GM12878 (cell line): ENCODE results near the gene DPM3. TPM values are rescaled to one million over a fixed set of nuclear protein-coding genes. Genes with fewer than 3 reads are reported as not detected.

Experiments
- ATAC-seq: fragments of 200-7000 bp; cut with Tn5 transposase; 3 replicates; pipeline ENCODE4 v1.9.1; 2020; ENCODE audit warnings: mild to moderate bottlenecking, moderate library complexity
- BruUV-seq: library from RNA; stranded (reverse); fragments of 400-500 nt; replicated peaks from 2 replicates; lab custom pipeline; 2021; lab: Mats Ljungman, UMichigan
- CTCF ChIA-PET: fragments of 300-600 bp; sonication (Branson Sonifier 250); formaldehyde crosslinking; extraction: SDS; loops from one replicate; lab custom pipeline; 2021; ENCODE audit warnings: inconsistent platforms; lab: Yijun Ruan, JAX
- POLR2A ChIA-PET: fragments of 350-600 bp; formaldehyde crosslinking; extraction: SDS; loops from one replicate; lab custom pipeline; 2021; ENCODE audit warnings: inconsistent platforms; lab: Charles Lee
- RAD21 ChIA-PET: fragments of 300-600 bp; sonication (Branson Sonifier 250); formaldehyde crosslinking; loops from one replicate; lab custom pipeline; 2023; ENCODE audit warnings: antibody characterized with exemption; ENCODE audit not compliant: unreplicated experiment; lab: Charles Lee
- SMC1A ChIA-PET: fragments of 300-600 bp; sonication (Branson Sonifier 250); formaldehyde crosslinking; loops from one replicate; lab custom pipeline; 2023; ENCODE audit not compliant: unreplicated experiment, uncharacterized antibody; lab: Charles Lee
- DNase-seq: peaks from one replicate; pipeline ENCODE4 v3.0.0-alpha.2; 2011; ENCODE audit warnings: low read depth, low spot score
- FAIRE-seq: peaks from 3 replicates; lab custom pipeline; 2011; peaks lifted over from hg19 to GRCh38; lab: Jason Lieb, UNC
- H2AFZ ChIP-seq: 2 replicates; pipeline ENCODE4 v1.6.0; 2011; ENCODE audit warnings: low read depth, low read length, control low read depth; ENCODE audit not compliant: control insufficient read depth
- H3K27ac ChIP-seq: 2 replicates; pipeline ENCODE4 v1.5.1; 2011; ENCODE audit warnings: control low read depth; ENCODE audit not compliant: control insufficient read depth, insufficient read depth
- H3K27me3 ChIP-seq, 2 experiments: replicated peaks in 1 of 2; 2 replicates each; pipeline versions ENCODE4 v1.6.0 to v1.6.1; 2011; ENCODE audit warnings: low read length in 1 of 2; ENCODE audit not compliant: control insufficient read depth in 2 of 2, insufficient read depth in 2 of 2
- H3K36me3 ChIP-seq, 2 experiments: 2 replicates each; pipeline ENCODE4 v1.5.1; 2011; ENCODE audit warnings: low read length in 1 of 2; ENCODE audit not compliant: control insufficient read depth in 2 of 2, insufficient read depth in 2 of 2
- H3K4me1 ChIP-seq: 2 replicates; pipeline ENCODE4 v1.6.1; 2011; ENCODE audit warnings: mild to moderate bottlenecking, low read length, moderate library complexity, mixed read lengths; ENCODE audit not compliant: control insufficient read depth, insufficient read depth
- H3K4me2 ChIP-seq: 2 replicates; pipeline ENCODE4 v1.6.0; 2011; ENCODE audit warnings: control low read depth; ENCODE audit not compliant: control insufficient read depth, insufficient read depth
- H3K4me3 ChIP-seq: fragments of 200-600 bp; sonication (generic); 2 replicates; pipeline ENCODE4 v1.5.1; 2016
- H3K79me2 ChIP-seq: 2 replicates; pipeline ENCODE4 v1.6.0; 2011; ENCODE audit warnings: low read length; ENCODE audit not compliant: control insufficient read depth, insufficient read depth
- H3K9ac ChIP-seq: 2 replicates; pipeline ENCODE4 v1.8.0; 2011; ENCODE audit warnings: low read length, control low read depth, mixed read lengths; ENCODE audit not compliant: control insufficient read depth, insufficient read depth
- H3K9me3 ChIP-seq: replicated peaks from 3 replicates; pipeline ENCODE4 v1.5.1; 2011; ENCODE audit warnings: mild to moderate bottlenecking, low read length; ENCODE audit not compliant: control insufficient read depth, insufficient read depth
- H4K20me1 ChIP-seq: 2 replicates; pipeline ENCODE4 v1.6.0; 2011; ENCODE audit not compliant: control insufficient read depth, insufficient read depth
- HCFC1 ChIP-seq: fragments of 150-350 bp; IDR thresholded peaks from 2 replicates; pipeline ENCODE4 v1.6.1; 2014; ENCODE audit warnings: low read length
- NR2F1 ChIP-seq: fragments of 450-650 bp; conservative IDR thresholded peaks from 2 replicates; pipeline ENCODE4 v1.6.1; 2017; ENCODE audit warnings: mild to moderate bottlenecking
- SMARCA5 ChIP-seq: fragments of 450-650 bp; IDR thresholded peaks from 2 replicates; pipeline ENCODE4 v1.6.1; 2017; ENCODE audit warnings: mild to moderate bottlenecking
- SUPT20H ChIP-seq: IDR thresholded peaks from 2 replicates; pipeline ENCODE4 v1.6.1; 2011; ENCODE audit warnings: low read depth, mild to moderate bottlenecking, low read length, moderate library complexity, borderline replicate concordance; ENCODE audit not compliant: control insufficient read depth
- TAF1 ChIP-seq: IDR thresholded peaks from 2 replicates; pipeline ENCODE4 v1.6.1; 2011; ENCODE audit warnings: mild to moderate bottlenecking, low read depth, low read length, borderline replicate concordance
- ZNF24 ChIP-seq: fragments of 450-650 bp; IDR thresholded peaks from 2 replicates; pipeline ENCODE4 v1.6.1; 2017; ENCODE audit warnings: antibody characterized with exemption, mild to moderate bottlenecking
- WGBS: methylation state at CpG from one replicate; pipeline ENCODE4 v1.1.6; 2016; ENCODE audit warnings: low lambda C conversion rate; ENCODE audit not compliant: insufficient replicate concordance, insufficient coverage; ENCODE audit errors: missing lambda C conversion rate; 5-methylcytosine and 5-hydroxymethylcytosine counted together
- in situ Hi-C: fragments of 300-500 bp; cut with MboI; formaldehyde crosslinking; loops from 9 replicates; pipeline ENCODE4 v1.14.3; 2018; ENCODE audit warnings: mixed read lengths
- intact Hi-C: fragments of 100-400 bp; cut with micrococcal nuclease; formaldehyde crosslinking; loops from one replicate; pipeline ENCODE4 v1.14.2; 2022; ENCODE audit not compliant: unreplicated experiment
- polyA plus RNA-seq, 11 experiments: library from polyadenylated mRNA; depleted of rRNA in 4 of 11; unstranded in 6 of 11; stranded (reverse) in 5 of 11; fragments of >200 nt; fragmentation: Nextera tagmentation in 4 of 11; fragmentation: Illumina TruSeq in 1 of 11; extraction: Ambion mirVana in 4 of 11; extraction: Trizol in 1 of 11; gene quantifications; 1 replicate in 1 of 11; 2 replicates in 10 of 11; pipeline versions ENCODE4 v1.2.1 to v1.2.3, GENCODE V29; 2011 to 2016; ENCODE audit warnings: inconsistent platforms in 2 of 11, missing spikeins in 2 of 11, low read depth in 1 of 11
- total RNA-seq, 4 experiments: library from RNA; depleted of rRNA in 3 of 4; stranded (reverse); fragments of >200 nt in 3 of 4; fragmentation: Illumina TruSeq in 1 of 4; extraction: Trizol in 1 of 4; gene quantifications; 2 replicates each; pipeline versions ENCODE4 v1.2.1 to v1.2.3, GENCODE V29; 2013 to 2021
- TF ChIP-seq, protein P1 (sequence below): fragments of 450-650 bp; IDR thresholded peaks from 2 replicates; pipeline ENCODE4 v1.6.1; 2017; ENCODE audit warnings: borderline replicate concordance
- TF ChIP-seq, protein P2 (sequence below): fragments of 450-650 bp; IDR thresholded peaks from 2 replicates; pipeline ENCODE4 v1.6.1; 2018; ENCODE audit warnings: mild to moderate bottlenecking, low read depth, moderate library complexity; ENCODE audit not compliant: partially characterized antibody

The DPM3 gene
- total and polyA plus RNA-seq, 10 of the 15 experiments (the other 5 are each of a cell fraction or from before 2014, with no cell fraction given) = 5.9 to 78.7 (median 25.7) TPM

DNA sequence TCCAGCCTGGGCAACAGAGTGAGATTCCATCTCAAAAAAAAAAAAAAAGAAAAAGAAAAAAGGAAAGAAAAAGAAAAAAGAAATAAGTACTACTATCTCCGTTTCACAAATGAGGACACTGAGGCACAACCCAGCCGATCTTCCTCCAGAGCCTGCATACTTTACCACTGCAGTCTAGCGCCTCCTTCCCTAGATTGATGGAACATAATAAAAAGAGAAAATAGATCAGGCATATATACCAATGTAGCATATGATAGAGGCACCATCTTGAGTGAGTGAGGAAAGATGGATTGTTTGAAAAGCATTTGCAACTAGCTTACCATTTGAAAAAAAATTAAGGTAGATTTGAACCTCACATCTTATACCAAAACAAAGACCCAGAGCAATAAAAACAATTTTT lies 5.2 kb upstream of the DPM3 start:
- 70% methylated on average over 3 of the region's 3 CpGs for WGBS
- no TSS peak for BruUV-seq

DNA sequence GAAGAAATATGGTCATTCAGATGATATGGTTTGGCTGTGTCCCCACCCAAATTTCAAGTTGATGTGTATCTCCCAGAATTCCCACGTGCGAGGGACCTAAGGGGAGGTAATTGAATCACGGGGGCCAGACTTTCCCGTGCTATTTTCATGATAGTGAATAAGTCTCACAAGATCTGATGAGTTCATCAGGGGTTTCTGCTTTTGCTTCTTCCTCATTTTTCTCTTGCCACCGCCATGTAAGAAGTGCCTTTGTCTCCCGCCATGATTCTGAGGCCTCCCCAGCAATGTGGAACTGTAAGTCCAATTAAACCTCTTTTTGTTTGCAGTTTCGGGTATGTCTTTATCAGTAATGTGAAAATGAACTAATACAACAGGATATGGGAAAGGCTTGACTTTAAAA lies 1.4 kb upstream of the DPM3 start:
- no peak for TF ChIP-seq HCFC1
- TF ChIP-seq, protein P1, sequence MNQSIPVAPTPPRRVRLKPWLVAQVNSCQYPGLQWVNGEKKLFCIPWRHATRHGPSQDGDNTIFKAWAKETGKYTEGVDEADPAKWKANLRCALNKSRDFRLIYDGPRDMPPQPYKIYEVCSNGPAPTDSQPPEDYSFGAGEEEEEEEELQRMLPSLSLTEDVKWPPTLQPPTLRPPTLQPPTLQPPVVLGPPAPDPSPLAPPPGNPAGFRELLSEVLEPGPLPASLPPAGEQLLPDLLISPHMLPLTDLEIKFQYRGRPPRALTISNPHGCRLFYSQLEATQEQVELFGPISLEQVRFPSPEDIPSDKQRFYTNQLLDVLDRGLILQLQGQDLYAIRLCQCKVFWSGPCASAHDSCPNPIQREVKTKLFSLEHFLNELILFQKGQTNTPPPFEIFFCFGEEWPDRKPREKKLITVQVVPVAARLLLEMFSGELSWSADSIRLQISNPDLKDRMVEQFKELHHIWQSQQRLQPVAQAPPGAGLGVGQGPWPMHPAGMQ = no peak
- TF ChIP-seq NR2F1 = no peak
- TF ChIP-seq, protein P2, sequence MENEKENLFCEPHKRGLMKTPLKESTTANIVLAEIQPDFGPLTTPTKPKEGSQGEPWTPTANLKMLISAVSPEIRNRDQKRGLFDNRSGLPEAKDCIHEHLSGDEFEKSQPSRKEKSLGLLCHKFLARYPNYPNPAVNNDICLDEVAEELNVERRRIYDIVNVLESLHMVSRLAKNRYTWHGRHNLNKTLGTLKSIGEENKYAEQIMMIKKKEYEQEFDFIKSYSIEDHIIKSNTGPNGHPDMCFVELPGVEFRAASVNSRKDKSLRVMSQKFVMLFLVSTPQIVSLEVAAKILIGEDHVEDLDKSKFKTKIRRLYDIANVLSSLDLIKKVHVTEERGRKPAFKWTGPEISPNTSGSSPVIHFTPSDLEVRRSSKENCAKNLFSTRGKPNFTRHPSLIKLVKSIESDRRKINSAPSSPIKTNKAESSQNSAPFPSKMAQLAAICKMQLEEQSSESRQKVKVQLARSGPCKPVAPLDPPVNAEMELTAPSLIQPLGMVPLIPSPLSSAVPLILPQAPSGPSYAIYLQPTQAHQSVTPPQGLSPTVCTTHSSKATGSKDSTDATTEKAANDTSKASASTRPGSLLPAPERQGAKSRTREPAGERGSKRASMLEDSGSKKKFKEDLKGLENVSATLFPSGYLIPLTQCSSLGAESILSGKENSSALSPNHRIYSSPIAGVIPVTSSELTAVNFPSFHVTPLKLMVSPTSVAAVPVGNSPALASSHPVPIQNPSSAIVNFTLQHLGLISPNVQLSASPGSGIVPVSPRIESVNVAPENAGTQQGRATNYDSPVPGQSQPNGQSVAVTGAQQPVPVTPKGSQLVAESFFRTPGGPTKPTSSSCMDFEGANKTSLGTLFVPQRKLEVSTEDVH = no peak
- TF ChIP-seq ZNF24 = no peak
- TF ChIP-seq, all 136 proteins: peak for 0
- WGBS = 57% methylated on average over 7 of the region's 7 CpGs
- Histone ChIP-seq H3K79me2 (peaks cover 23% of the 10 kb centered on the region), H3K4me3 (no peak overlapping the region), H3K36me3 (peaks cover 0 to 3% of the 10 kb centered on the region in 2 experiments; a peak in 2 of 4 replicates), H2AFZ (no peak overlapping the region), H4K20me1 (no peaks in the 10 kb centered on the region), H3K9ac (no peak overlapping the region), H3K4me1 (peaks cover 12% of the 10 kb centered on the region), H3K9me3 (no peaks in the 10 kb centered on the region), H3K27ac (no peak overlapping the region), H3K27me3 (no peaks in the 10 kb centered on the region), H3K4me2 (no peak overlapping the region)
- ChIA-PET POLR2A (no interaction called here), RAD21 (no interaction called here), SMC1A (no interaction called here), CTCF (interaction anchor here (1.7 to 2.1 kb wide), 3 partner anchors 10 to 50 kb away, joined by 4 to 7 read pairs (median 6); partner anchors contain the start of gene KRTCAP2)
- BruUV-seq = no TSS peak
- FAIRE-seq = no peak
- DNase-seq = no peak
- intact Hi-C loops (no loop called here), in situ Hi-C loops (no loop called here)
- ATAC-seq = no peak

More for the DNA sequence above, 5.2 kb upstream of the DPM3 start:
- POLR2A ChIA-PET = no interaction called here
- DNase-seq (no peak), FAIRE-seq (no peak), ATAC-seq (no peak)
- H3K9me3 ChIP-seq = no peaks in the 10 kb centered on the region
- H3K27ac ChIP-seq = no peak overlapping the region
- TF ChIP-seq SMARCA5 = no peak
- no peak for TF ChIP-seq TAF1
- no peak for TF ChIP-seq SUPT20H
- H3K4me3 ChIP-seq = no peak overlapping the region
- SMC1A ChIA-PET = interaction anchor here (1.0 to 1.6 kb wide), 2 partner anchors 8 to 22 kb away, joined by 3 to 4 read pairs; no protein-coding TSS in a partner anchor
- H3K27me3 ChIP-seq = no peaks in the 10 kb centered on the region
- H2AFZ ChIP-seq = no peak overlapping the region
- RAD21 ChIA-PET = interaction anchor here (1.0 to 1.7 kb wide), 2 partner anchors 27 to 50 kb away, joined by 3 read pairs; no protein-coding TSS in a partner anchor
- H4K20me1 ChIP-seq = no peaks in the 10 kb centered on the region
- in situ Hi-C loops (no loop called here), intact Hi-C loops (no loop called here)
- CTCF ChIA-PET = interaction anchor here (1.0 to 1.7 kb wide), 6 partner anchors 9 to 54 kb away, joined by 3 to 4 read pairs (median 4); partner anchors contain the start of genes KRTCAP2 and TRIM46
- H3K4me2 ChIP-seq = no peak overlapping the region
- H3K36me3 ChIP-seq = no peaks in the 10 kb centered on the region
- H3K79me2 ChIP-seq = no peaks in the 10 kb centered on the region
- H3K9ac ChIP-seq = no peak overlapping the region
- H3K4me1 ChIP-seq = peaks cover 6% of the 10 kb centered on the region
